GM12875 (cell line): ENCODE data around the gene CYP17A1.

Source experiments
- H3K4me3 ChIP-seq: one replicate; pipeline ENCODE4 v1.5.1; 2011; ENCODE audit warnings: low read depth, low read length, control low read depth
- TF ChIP-seq, protein P1 (sequence below): IDR thresholded peaks from 2 replicates; pipeline ENCODE4 v1.5.1; 2011; ENCODE audit warnings: low read depth, mild to moderate bottlenecking, control low read depth, inconsistent platforms, low read length, moderate library complexity, borderline replicate concordance; ENCODE audit not compliant: insufficient read depth

CYP17A1 gene, protein sequence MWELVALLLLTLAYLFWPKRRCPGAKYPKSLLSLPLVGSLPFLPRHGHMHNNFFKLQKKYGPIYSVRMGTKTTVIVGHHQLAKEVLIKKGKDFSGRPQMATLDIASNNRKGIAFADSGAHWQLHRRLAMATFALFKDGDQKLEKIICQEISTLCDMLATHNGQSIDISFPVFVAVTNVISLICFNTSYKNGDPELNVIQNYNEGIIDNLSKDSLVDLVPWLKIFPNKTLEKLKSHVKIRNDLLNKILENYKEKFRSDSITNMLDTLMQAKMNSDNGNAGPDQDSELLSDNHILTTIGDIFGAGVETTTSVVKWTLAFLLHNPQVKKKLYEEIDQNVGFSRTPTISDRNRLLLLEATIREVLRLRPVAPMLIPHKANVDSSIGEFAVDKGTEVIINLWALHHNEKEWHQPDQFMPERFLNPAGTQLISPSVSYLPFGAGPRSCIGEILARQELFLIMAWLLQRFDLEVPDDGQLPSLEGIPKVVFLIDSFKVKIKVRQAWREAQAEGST

DNA sequence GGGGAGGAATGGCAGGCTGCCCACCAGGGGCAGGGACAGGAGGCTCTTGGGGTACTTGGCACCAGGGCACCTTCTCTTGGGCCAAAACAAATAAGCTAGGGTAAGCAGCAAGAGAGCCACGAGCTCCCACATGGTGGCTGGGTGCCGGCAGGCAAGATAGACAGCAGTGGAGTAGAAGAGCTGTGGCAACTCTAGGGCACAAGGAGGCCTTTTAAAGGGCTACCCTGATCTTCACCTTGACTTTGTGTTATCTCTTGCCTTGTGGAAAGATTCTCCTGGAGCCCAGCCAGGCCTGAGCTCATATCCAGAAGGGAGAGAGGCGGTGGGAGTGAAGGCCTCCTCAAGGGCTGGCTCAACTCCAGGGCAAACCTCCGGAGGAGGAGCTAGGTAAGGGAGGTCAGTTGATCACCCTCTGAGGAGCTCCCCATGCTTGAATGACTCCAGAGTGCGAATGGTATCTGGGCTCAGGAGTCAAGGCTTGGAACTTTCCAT lies at the start of gene CYP17A1:
TSS of gene CYP17A1 (minus strand) at position 184 of the 492 bp plus-strand sequence. CDS start at position 132, 52 bp downstream.
- no peak within 1 kb of the TSS for H3K4me3 ChIP-seq
- TF ChIP-seq, protein P1, sequence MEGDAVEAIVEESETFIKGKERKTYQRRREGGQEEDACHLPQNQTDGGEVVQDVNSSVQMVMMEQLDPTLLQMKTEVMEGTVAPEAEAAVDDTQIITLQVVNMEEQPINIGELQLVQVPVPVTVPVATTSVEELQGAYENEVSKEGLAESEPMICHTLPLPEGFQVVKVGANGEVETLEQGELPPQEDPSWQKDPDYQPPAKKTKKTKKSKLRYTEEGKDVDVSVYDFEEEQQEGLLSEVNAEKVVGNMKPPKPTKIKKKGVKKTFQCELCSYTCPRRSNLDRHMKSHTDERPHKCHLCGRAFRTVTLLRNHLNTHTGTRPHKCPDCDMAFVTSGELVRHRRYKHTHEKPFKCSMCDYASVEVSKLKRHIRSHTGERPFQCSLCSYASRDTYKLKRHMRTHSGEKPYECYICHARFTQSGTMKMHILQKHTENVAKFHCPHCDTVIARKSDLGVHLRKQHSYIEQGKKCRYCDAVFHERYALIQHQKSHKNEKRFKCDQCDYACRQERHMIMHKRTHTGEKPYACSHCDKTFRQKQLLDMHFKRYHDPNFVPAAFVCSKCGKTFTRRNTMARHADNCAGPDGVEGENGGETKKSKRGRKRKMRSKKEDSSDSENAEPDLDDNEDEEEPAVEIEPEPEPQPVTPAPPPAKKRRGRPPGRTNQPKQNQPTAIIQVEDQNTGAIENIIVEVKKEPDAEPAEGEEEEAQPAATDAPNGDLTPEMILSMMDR = no peak

DNA sequence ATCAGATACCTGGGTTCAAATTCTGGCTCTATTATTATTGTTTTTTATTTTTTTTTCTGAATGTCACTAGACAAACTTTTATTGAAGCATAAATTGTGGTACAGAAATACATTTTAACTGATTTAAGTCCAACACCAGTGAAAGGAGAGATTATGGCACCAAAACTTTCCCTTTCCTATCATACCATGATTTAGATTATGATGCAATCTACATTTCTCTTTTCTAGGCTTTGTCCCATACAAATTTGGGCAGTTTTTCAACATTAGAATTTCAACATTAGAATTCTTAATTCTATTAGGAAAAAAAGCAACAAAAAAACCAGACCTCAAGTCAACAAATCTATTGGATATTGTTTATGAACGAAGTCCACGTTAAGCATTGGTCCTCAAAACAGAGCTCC lies 43.0 kb upstream of the CYP17A1 start:
- no peak overlapping the region for H3K4me3 ChIP-seq
- TF ChIP-seq, protein P1 = no peak

DNA sequence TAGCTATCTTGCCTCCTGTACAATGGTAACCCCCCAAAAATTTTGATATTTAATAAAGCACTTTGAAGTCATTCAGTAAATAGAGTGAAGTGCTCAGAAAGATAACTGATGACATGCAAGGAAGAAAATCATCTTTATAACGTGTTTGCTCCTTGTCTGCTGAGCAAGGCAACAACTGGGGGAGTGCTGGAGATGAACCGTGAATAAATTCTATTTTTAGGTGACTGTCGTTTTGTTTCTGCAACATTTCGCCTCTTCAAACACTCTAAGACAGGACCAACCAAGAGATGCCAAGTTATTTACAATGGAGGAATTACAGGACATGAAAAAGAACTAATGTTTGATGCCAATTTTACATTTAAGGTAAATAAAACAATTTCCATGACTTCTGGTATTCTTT lies 41.4 kb upstream of the CYP17A1 start:
- TF ChIP-seq, protein P1 = no peak
- H3K4me3 ChIP-seq = no peak overlapping the region

DNA sequence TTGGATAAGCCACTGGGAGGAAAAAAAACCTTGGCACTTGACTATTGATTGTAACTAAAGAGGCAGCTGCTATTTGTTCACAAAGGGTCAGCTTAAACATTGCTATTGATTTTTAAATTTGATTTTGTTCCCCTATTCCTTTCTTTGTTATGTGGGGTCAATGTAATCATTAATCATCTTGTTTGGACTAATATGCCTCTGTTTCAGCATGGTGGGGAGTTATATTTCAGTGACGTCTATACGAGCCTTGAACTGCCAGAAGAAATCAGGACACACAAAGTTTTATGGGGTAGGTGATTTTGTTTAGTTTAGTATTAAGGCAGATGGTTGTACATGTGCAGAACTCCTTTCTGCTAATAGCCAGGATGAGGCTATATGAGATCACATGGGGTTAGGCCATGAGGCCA lies 39.5 kb upstream of the CYP17A1 start:
- TF ChIP-seq, protein P1 = no peak

DNA sequence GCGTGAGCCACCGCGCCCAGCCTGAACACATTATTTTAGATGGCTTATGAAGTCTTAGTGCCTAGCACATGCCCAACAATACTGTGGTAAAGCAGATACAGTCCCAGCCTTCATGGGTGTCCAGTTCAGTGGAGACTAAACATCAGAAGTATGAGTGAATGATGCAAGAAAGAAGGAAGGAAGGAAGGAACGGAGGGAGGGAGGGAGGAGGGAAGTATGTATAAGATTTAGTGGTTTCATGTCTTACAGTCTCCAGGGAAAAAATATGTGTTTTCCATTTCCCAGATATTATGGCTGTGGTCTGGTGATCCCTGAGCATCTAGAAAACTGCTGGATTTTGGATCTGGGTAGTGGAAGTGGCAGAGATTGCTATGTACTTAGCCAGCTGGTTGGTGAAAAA lies 35.0 kb upstream of the CYP17A1 start:
- no peak overlapping the region for H3K4me3 ChIP-seq
- TF ChIP-seq, protein P1 = no peak

More for the DNA sequence above, 39.5 kb upstream of the CYP17A1 start:
- no peak overlapping the region for H3K4me3 ChIP-seq

DNA sequence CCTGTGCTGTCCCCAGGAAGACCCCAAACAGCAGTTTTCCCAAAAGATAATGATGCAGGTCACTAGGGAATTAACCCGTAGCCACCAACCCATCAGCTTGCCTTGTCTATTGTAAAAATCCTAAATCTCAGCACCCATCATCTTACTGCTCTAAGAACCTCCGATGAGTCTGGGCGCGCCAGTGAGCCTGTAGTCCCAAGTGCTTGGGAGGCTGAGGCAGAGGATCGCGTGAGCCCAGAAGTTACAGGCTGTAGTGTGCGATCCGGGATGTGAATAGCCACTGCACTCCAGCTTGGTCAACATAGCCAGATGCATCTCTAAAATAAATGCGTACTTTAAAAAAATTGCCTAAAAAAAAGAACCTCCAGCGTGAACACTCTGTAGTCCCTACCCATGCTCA lies 33.0 kb upstream of the CYP17A1 start:
- TF ChIP-seq, protein P1 = no peak
- no peak overlapping the region for H3K4me3 ChIP-seq
